Tibial nerve (tissue), 4 donors: Measurements from ENCODE around the gene SENP3.

Experiments used
- CTCF ChIP-seq, 5 experiments: fragments of 200-600 bp in 3 of 5; fragments of 450-650 bp in 2 of 5; sonication (generic) in 3 of 5; IDR thresholded peaks; one replicate each; pipeline ENCODE4 v1.5.1; 2016 to 2019; ENCODE audit warnings: antibody characterized with exemption in 5 of 5, mild to moderate bottlenecking in 3 of 5, moderate library complexity in 2 of 5
- EP300 ChIP-seq, 2 donors: sonication (generic); formaldehyde crosslinking; IDR thresholded peaks; one replicate each; pipeline ENCODE4 v1.6.1; 2017; ENCODE audit warnings: antibody characterized with exemption in 2 of 2, mild to moderate bottlenecking in 1 of 2
- POLR2A ChIP-seq, 2 donors: fragments of 450-650 bp; IDR thresholded peaks; one replicate each; pipeline ENCODE4 v1.6.1; 2017; ENCODE audit warnings: antibody characterized with exemption in 2 of 2, mild to moderate bottlenecking in 2 of 2, moderate library complexity in 2 of 2

- TF ChIP-seq CTCF (IDR thresholded peaks at IDR 0.05), result no peak
- no peak for TF ChIP-seq EP300 (IDR thresholded peaks at IDR 0.05)
- TF ChIP-seq POLR2A (IDR thresholded peaks at IDR 0.05), result no peak
These were observed 25.1 kb downstream of the SENP3 start for GRCh38 chr17:7586673-7587419.
